GM12878 (cell line): ENCODE data around the gene SLAMF1. TPM values are rescaled to one million over a fixed set of nuclear protein-coding genes. Genes with fewer than 3 reads are reported as not detected.

Experiments
- ASH2L ChIP-seq: fragments of 300-600, 200-600 bp; sonication (generic); IDR thresholded peaks from 2 replicates; pipeline ENCODE4 v1.6.1; 2017; ENCODE audit warnings: low read depth, mild to moderate bottlenecking, borderline replicate concordance
- CHD1 ChIP-seq: IDR thresholded peaks from 2 replicates; pipeline ENCODE4 v1.6.1; 2012; ENCODE audit warnings: low read depth, low read length, improper control_type of control experiment
- FOXM1 ChIP-seq: IDR thresholded peaks from 2 replicates; pipeline ENCODE4 v1.6.1; 2012; ENCODE audit warnings: low read depth, mild to moderate bottlenecking, inconsistent platforms, low read length, moderate library complexity
- GABPA ChIP-seq: IDR thresholded peaks from 2 replicates; pipeline ENCODE4 v1.6.1; 2014; ENCODE audit warnings: antibody characterized with exemption, low read depth, mild to moderate bottlenecking, inconsistent platforms
- HCFC1 ChIP-seq: fragments of 150-350 bp; IDR thresholded peaks from 2 replicates; pipeline ENCODE4 v1.6.1; 2014; ENCODE audit warnings: low read length
- IRF4 ChIP-seq: IDR thresholded peaks from 2 replicates; pipeline ENCODE4 v1.6.1; 2011; ENCODE audit warnings: low read depth, low read length
- NBN ChIP-seq: fragments of 450-650 bp; IDR thresholded peaks from 2 replicates; pipeline ENCODE4 v1.6.1; 2016
- NR2C1 ChIP-seq: fragments of 450-650 bp; IDR thresholded peaks from 2 replicates; pipeline ENCODE4 v1.6.1; 2017; ENCODE audit warnings: antibody characterized with exemption, mild to moderate bottlenecking, moderate library complexity
- NR2C2 ChIP-seq: IDR thresholded peaks from 2 replicates; pipeline ENCODE4 v1.6.1; 2011; ENCODE audit warnings: borderline replicate concordance, low read depth; ENCODE audit not compliant: control insufficient read depth, insufficient read length
- NR2F1 ChIP-seq: fragments of 450-650 bp; conservative IDR thresholded peaks from 2 replicates; pipeline ENCODE4 v1.6.1; 2017; ENCODE audit warnings: mild to moderate bottlenecking
- POLR2AphosphoS2 ChIP-seq: IDR thresholded peaks from 2 replicates; pipeline ENCODE4 v1.6.1; 2011; ENCODE audit warnings: low read depth, mild to moderate bottlenecking, low read length, improper control_type of control experiment, moderate library complexity
- POLR2AphosphoS5 ChIP-seq: IDR thresholded peaks from 2 replicates; pipeline ENCODE4 v1.6.1; 2011; ENCODE audit warnings: mild to moderate bottlenecking, low read length, inconsistent platforms
- SMAD1 ChIP-seq: fragments of 450-650 bp; IDR thresholded peaks from 2 replicates; pipeline ENCODE4 v1.6.1; 2018; ENCODE audit warnings: mild to moderate bottlenecking, low read depth; ENCODE audit not compliant: partially characterized antibody
- SUZ12 ChIP-seq: fragments of 200-600 bp; sonication (generic); IDR thresholded peaks from one replicate; pipeline ENCODE4 v1.6.1; 2018; ENCODE audit warnings: antibody characterized with exemption, mild to moderate bottlenecking; ENCODE audit not compliant: unreplicated experiment
- ZNF207 ChIP-seq: fragments of 450-650 bp; IDR thresholded peaks from 2 replicates; pipeline ENCODE4 v1.6.1; 2014; ENCODE audit warnings: antibody characterized with exemption, mild to moderate bottlenecking, borderline replicate concordance
- ZNF384 ChIP-seq: IDR thresholded peaks from 2 replicates; pipeline ENCODE4 v1.6.1; 2012; ENCODE audit warnings: low read depth, mild to moderate bottlenecking, low read length, improper control_type of control experiment, borderline replicate concordance
- polyA plus RNA-seq, 11 experiments: library from polyadenylated mRNA; depleted of rRNA in 4 of 11; unstranded in 6 of 11; stranded (reverse) in 5 of 11; fragments of >200 nt; fragmentation: Nextera tagmentation in 4 of 11; fragmentation: Illumina TruSeq in 1 of 11; extraction: Ambion mirVana in 4 of 11; extraction: Trizol in 1 of 11; gene quantifications; 1 replicate in 1 of 11; 2 replicates in 10 of 11; pipeline versions ENCODE4 v1.2.1 to v1.2.3, GENCODE V29; 2011 to 2016; ENCODE audit warnings: inconsistent platforms in 2 of 11, missing spikeins in 2 of 11, low read depth in 1 of 11
- total RNA-seq, 4 experiments: library from RNA; depleted of rRNA in 3 of 4; stranded (reverse); fragments of >200 nt in 3 of 4; fragmentation: Illumina TruSeq in 1 of 4; extraction: Trizol in 1 of 4; gene quantifications; 2 replicates each; pipeline versions ENCODE4 v1.2.1 to v1.2.3, GENCODE V29; 2013 to 2021
- TF ChIP-seq, protein P1 (sequence below): IDR thresholded peaks from 2 replicates; pipeline ENCODE4 v1.6.1; 2011; ENCODE audit warnings: borderline replicate concordance, low read depth, mild to moderate bottlenecking, moderate library complexity, mixed read lengths, low read length; ENCODE audit not compliant: insufficient read depth; ENCODE audit errors: extremely low read length
- TF ChIP-seq, protein P2 (sequence below): fragments of 450-650 bp; IDR thresholded peaks from 2 replicates; pipeline ENCODE4 v1.6.1; 2017; ENCODE audit warnings: low read depth, mild to moderate bottlenecking, moderate library complexity
- TF ChIP-seq, protein P3 (sequence below): fragments of 450-650 bp; formaldehyde crosslinking; IDR thresholded peaks from 2 replicates; pipeline ENCODE4 v1.5.0; 2022; ENCODE audit warnings: mild to moderate bottlenecking, missing genetic modification characterization
- TF ChIP-seq, protein P4 (sequence below): IDR thresholded peaks from 2 replicates; pipeline ENCODE4 v1.6.1; 2012; ENCODE audit warnings: low read length, inconsistent platforms
- TF ChIP-seq, protein P5 (sequence below): fragments of 450-650 bp; formaldehyde crosslinking; IDR thresholded peaks from 2 replicates; pipeline ENCODE4 v1.4.0; 2022; ENCODE audit warnings: mild to moderate bottlenecking, moderate library complexity

The SLAMF1 gene
- total and polyA plus RNA-seq, 10 of the 15 experiments (the other 5 are each of a cell fraction or from before 2014, with no cell fraction given), result 87.3 to 260 (median 131) TPM

DNA sequence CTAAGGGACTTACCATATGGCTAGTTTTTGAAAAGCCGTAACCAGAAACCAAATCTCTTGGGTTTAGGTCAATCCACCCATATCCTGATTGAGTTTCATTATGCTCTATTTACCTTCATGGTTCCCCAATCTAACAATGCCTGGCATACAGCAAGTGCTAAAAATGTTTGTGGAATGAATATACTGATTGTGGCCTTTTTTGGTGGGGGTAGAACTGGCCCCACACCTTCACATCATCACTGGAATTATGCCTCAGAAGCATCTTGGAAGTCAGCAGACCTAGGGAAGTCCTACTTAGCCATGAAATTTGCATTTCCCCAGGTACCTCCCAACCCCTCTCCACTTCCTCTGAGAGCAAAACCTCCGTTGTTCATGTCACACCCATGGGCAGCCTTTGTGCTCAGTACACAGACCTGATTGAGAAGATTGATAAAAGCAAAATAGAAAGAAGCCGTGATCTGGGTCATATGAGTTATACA lies 17.8 kb upstream of the SLAMF1 start (continued):
- TF ChIP-seq NR2C2 (no peak), POLR2AphosphoS5 (no peak), ZNF207 (no peak), CHD1 (no peak), IRF4 (0 out of 2 replicates have a peak, but pooled peaks have one; percentile 12), ASH2L (no peak), ZNF384 (no peak), SUZ12 (no peak), FOXM1 (peak; percentile 43; the same call in 1 of the 2 replicates), NBN (peak; percentile 42; the same call in 1 of the 2 replicates), HCFC1 (no peak), NR2F1 (peak; percentile 48; the same call in 1 of the 2 replicates), GABPA (no peak), NR2C1 (no peak), POLR2AphosphoS2 (no peak), SMAD1 (no peak)
- TF ChIP-seq, protein P1, sequence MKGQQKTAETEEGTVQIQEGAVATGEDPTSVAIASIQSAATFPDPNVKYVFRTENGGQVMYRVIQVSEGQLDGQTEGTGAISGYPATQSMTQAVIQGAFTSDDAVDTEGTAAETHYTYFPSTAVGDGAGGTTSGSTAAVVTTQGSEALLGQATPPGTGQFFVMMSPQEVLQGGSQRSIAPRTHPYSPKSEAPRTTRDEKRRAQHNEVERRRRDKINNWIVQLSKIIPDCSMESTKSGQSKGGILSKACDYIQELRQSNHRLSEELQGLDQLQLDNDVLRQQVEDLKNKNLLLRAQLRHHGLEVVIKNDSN, result no peak
- TF ChIP-seq, protein P2, sequence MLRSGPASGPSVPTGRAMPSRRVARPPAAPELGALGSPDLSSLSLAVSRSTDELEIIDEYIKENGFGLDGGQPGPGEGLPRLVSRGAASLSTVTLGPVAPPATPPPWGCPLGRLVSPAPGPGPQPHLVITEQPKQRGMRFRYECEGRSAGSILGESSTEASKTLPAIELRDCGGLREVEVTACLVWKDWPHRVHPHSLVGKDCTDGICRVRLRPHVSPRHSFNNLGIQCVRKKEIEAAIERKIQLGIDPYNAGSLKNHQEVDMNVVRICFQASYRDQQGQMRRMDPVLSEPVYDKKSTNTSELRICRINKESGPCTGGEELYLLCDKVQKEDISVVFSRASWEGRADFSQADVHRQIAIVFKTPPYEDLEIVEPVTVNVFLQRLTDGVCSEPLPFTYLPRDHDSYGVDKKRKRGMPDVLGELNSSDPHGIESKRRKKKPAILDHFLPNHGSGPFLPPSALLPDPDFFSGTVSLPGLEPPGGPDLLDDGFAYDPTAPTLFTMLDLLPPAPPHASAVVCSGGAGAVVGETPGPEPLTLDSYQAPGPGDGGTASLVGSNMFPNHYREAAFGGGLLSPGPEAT, result peak; percentile 71
- TF ChIP-seq, protein P3, sequence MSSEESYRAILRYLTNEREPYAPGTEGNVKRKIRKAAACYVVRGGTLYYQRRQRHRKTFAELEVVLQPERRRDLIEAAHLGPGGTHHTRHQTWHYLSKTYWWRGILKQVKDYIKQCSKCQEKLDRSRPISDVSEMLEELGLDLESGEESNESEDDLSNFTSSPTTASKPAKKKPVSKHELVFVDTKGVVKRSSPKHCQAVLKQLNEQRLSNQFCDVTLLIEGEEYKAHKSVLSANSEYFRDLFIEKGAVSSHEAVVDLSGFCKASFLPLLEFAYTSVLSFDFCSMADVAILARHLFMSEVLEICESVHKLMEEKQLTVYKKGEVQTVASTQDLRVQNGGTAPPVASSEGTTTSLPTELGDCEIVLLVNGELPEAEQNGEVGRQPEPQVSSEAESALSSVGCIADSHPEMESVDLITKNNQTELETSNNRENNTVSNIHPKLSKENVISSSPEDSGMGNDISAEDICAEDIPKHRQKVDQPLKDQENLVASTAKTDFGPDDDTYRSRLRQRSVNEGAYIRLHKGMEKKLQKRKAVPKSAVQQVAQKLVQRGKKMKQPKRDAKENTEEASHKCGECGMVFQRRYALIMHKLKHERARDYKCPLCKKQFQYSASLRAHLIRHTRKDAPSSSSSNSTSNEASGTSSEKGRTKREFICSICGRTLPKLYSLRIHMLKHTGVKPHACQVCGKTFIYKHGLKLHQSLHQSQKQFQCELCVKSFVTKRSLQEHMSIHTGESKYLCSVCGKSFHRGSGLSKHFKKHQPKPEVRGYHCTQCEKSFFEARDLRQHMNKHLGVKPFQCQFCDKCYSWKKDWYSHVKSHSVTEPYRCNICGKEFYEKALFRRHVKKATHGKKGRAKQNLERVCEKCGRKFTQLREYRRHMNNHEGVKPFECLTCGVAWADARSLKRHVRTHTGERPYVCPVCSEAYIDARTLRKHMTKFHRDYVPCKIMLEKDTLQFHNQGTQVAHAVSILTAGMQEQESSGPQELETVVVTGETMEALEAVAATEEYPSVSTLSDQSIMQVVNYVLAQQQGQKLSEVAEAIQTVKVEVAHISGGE (CRISPR knock-in tag), result no peak
- TF ChIP-seq, protein P4, sequence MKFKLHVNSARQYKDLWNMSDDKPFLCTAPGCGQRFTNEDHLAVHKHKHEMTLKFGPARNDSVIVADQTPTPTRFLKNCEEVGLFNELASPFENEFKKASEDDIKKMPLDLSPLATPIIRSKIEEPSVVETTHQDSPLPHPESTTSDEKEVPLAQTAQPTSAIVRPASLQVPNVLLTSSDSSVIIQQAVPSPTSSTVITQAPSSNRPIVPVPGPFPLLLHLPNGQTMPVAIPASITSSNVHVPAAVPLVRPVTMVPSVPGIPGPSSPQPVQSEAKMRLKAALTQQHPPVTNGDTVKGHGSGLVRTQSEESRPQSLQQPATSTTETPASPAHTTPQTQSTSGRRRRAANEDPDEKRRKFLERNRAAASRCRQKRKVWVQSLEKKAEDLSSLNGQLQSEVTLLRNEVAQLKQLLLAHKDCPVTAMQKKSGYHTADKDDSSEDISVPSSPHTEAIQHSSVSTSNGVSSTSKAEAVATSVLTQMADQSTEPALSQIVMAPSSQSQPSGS, result peak; percentile 55; the same call in 1 of the 2 replicates
- TF ChIP-seq, protein P5, sequence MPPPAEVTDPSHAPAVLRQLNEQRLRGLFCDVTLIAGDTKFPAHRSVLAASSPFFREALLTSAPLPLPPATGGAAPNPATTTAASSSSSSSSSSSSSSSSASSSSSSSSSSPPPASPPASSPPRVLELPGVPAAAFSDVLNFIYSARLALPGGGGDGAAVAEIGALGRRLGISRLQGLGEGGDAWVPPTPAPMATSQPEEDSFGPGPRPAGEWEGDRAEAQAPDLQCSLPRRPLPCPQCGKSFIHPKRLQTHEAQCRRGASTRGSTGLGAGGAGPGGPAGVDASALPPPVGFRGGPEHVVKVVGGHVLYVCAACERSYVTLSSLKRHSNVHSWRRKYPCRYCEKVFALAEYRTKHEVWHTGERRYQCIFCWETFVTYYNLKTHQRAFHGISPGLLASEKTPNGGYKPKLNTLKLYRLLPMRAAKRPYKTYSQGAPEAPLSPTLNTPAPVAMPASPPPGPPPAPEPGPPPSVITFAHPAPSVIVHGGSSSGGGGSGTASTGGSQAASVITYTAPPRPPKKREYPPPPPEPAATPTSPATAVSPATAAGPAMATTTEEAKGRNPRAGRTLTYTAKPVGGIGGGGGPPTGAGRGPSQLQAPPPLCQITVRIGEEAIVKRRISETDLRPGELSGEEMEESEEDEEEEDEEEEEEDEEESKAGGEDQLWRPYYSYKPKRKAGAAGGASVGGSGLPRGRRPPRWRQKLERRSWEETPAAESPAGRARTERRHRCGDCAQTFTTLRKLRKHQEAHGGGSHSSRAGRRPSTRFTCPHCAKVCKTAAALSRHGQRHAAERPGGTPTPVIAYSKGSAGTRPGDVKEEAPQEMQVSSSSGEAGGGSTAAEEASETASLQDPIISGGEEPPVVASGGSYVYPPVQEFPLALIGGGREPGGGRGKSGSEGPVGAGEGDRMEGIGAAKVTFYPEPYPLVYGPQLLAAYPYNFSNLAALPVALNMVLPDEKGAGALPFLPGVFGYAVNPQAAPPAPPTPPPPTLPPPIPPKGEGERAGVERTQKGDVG (CRISPR knock-in tag), result no peak
